ENCODE data around the gene MAD1L1.
"Not testable (repeated sequence)": the region's sequence is repeated elsewhere in the genome, so short reads cannot be mapped to it uniquely, and the experiment has no call there.

Gene MAD1L1

DNA sequence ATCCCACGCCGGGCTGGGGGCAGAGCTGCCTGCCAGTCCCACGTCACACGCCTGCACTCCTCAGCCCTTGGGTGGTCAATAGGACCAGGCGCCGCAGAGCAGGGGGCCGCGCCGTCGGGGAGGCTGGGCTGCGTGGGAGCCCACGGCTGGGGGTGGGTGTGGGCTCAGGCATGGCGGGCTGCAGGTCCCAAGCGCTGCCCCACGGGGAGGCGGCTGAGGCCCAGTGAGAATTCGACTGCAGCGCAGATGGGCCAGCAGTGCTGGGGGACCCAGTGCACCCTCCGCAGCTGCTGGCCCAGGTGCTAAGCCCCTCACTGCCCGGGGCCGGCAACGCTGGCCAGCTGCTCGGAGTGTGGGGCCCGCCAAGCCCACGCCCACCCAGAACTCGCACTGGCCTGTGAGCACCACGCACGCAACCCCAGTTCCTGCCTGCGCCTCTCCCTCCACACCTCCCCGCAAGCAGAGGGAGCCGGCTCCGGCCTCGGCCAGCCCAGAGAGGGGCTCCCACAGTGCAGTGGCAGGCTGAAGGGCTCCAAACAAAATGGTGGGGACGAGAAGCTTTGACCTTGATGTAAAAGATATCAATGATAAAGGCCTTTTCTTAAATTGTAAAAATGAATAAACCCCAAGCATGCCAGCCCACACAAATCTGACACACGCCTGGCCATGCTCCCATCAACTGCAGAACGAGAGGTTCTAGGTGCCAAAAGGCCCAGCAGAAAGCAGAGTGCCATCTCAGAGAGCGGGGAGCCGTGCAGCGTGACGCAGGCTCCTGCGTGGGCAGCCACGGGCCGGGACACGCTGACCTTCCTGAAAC is 255.5 kb downstream of the MAD1L1 start:
- FAIRE-seq, result no peak

DNA sequence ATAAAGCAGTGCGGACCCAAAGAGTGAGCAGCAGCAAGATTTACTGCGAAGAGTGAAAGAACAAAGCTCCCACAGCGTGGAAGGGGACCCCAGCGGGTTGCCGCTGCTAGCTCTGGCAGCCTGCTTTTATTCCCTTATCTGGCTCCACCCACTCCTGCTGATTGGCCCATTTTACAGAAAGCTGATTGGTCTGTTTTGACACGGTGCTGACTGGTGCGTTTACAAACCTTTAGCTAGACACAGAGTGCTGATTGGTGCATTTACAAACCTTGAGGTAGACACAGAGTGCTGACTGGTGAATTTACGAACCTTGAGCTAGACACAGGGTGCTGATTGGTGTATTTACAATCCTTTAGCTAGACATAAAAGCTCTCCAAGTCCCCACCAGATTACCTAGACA is 256.2 kb downstream of the MAD1L1 start:
- FAIRE-seq, result not testable (repeated sequence)

- FAIRE-seq, result no peak
Observed at GRCh38 chr7:1975581-1975980, 257.2 kb downstream of the MAD1L1 start.

- FAIRE-seq, result no peak
Observed at GRCh38 chr7:1975179-1975578, 257.6 kb downstream of the MAD1L1 start.

GRCh38 chr7:1974290-1975101 is 258.2 kb downstream of the MAD1L1 start:
- FAIRE-seq, result no peak

DNA sequence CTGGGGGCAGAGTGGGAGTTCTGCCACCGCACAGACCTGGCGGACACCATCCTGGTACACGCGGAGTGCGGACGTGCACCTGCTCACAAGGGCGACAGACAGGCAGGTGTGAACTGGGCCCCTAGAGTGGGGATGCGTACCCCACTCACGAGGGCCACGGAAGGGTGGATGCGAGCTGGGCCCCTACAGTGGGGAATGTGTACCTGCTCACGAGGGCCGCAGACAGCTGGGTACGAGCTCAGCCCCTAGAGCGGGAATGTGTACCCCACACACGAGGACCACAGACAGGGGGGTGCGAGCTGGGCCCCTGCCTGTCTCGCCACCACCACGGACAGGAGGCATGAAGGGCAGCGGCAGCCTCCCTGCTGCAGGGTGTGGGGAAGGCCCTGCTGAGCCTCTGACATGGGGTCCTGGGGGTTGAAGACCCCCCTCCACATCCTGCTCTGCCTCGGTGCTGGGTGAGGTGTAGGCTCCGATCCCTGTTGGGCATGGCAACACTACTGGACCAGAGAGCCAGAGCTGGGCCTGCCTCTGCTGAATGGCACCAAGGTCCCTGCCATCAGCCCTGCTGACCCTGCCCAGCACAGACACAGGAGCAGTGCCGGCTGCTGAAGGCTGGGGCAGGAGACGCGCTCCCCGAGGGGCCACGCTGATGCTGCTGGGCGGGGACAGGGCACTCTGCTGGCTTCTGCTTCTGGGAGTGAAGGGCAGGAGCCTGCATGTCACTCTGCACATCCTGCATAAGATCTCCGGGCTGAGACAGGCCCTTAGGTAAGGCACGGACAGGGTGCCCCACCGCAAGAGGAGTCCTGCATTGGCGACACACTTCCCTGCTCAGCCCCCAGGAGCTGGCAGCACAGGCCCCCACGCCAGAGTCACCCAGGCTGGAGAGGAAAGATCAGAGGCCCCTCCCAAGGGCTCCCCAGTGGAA is 259.2 kb downstream of the MAD1L1 start:
- no peak for FAIRE-seq

- FAIRE-seq, result no peak
Observed at GRCh38 chr7:1972744-1973143, 260.0 kb downstream of the MAD1L1 start.

DNA sequence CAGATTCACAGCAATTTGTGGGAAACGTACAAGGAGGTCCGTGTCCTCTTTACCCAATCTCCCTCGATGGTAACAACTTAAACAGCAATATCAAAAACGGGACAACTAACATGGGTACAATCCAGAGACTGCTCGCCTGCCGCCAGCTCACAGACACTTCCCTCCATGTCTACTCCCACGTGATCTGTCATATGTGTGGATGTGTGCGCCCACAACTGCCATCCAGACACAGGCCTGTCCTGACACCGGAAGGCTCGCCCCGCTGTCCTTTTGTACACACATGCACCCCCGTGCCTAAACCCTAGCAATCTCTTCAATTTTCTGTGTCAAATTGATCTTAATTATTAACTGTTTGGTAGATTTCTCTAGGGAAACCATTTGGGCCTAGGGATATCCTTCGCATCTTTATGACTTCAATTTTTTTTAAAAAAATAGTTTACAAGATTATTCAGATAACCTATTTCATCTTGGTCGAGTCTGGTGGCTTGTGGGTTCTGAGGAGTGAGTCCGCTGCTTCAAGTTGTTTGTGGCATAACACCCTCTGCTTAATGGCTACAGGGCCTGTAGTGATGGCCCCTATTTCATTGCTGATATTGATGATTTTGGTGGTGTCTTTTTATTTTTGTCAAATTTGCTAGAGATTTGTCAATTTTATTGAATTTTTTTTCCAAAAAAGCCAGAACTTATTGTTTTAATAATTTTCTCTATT is 260.6 kb downstream of the MAD1L1 start:
- FAIRE-seq, result no peak

DNA sequence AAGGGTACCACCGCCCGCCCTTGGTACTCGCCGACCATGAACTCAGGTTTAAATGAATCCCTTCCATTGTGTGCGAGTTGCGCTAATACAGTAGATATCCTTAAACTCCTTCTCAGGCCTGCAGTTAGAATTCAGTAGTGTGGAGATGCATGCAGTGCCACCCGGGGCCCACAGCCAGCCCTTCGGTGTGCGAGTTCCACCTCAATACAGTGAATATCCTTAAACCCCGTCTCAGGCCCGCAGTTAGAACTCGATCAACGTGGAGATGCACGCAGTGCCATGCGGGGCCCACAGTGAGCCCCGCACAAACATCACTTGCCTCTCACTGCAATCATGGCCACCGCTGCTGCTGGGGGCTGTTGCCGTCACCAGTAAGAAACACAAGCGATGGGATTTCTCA is 261.9 kb downstream of the MAD1L1 start:
- no peak for FAIRE-seq

- FAIRE-seq, result not testable (repeated sequence)
Observed at GRCh38 chr7:1970285-1970660, 262.5 kb downstream of the MAD1L1 start.

DNA sequence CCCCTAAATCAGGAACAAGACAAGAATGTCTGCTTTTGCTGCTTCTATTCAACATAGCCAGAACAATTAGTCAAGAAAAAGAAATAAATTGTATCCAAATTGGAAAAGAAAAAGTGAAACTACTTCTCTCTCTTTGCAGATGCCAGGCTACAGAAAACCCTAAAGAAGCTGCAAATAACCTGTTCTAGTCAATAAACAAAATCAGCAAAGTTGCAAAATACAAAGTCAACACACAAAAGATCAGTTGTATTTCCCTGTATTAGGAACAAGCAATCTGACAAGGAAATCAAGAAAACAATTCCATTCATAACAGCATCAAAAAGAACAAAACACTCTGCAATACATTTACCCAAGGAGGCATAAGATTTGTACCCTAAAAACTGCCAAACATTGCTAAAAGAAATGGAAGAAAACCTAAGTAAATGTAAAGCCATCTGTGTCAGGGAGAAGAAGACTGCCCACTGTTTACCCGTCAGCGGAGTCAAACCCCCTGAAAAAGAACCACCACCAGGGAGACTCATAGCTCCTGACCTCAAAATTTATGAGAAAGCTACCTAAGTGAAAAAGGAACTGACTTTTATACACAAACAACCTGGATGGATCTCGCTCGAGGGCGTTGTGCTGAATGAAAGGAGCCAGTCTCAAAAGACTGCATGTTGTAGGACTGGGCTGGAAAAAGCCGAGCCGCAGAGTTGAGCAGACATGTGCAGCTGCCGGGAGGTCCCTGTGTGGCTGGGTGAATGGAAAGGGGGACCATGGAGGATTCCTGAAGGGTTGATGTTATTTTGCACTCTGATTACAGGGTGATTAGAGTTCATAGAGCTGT is 263.1 kb downstream of the MAD1L1 start:
- FAIRE-seq, result no peak

DNA sequence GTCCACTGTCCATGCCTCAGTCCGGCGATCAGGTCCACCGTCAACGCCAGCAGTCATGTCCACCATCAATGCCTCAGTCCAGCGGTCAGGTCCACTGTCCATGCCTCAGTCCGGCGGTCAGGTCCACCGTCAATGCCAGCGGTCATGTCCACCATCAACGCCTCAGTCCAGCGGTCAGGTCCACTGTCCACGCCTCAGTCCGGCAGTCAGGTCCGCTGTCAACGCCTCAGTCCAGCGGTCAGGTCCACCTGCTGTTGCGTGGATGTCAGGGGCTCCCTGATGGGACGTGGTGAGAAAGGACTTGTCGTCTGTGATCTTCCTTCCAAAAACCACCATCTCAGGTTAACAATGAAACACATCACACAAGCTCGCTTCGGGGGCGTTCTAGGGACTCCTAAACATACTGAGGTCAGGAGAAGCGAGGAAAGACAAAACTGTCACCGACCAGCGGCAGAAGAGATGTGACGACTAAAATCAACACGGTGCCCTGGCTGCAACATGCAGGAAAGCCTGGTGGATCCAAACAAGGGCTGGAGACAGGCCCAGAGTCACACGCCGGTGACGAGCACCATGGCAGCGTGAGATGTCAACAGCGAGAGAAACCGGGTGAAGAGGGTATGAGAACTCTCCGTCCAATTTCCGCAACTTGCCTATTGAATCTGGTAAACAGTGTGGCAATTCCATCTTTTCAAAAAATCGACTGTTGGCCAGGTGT is 264.2 kb downstream of the MAD1L1 start:
- FAIRE-seq, result no peak

- no peak for FAIRE-seq
Observed at GRCh38 chr7:1967512-1968396, 265.0 kb downstream of the MAD1L1 start.

- FAIRE-seq, result no peak
Observed at GRCh38 chr7:1966631-1967200, 266.0 kb downstream of the MAD1L1 start.

DNA sequence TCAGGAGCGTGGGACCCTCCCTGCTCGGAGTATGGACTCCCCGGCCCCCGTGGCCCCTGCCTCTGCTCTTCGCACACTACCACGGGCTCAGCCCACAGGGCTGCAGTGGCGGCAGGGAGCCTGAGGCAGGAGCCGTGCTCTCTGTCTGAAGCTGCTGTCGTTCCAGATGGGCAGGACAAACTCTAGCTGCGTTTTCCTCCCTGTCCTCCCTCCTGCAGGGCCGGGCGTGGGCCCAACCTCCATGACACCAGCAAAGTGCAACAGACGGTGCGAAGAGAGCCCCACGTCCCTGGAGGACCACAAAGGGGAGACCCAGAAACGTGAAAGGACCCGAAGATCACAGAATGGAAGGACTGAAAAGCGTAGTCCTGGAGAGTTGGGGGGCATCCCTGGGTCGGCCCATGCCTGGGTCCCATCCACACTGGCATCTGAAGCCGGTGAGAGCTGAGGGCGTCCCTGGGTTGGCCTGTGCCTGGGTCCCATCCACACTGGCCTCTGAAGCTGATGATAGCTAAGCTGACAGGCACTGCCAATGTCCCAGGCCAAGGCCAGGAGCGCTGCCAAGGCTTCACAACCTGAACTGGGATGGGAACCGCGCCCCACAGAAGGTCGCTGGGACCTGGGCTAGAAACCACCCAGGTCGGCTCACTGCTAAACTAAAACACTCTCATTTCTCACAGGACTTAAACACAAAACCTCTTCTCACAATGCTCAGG is 267.0 kb downstream of the MAD1L1 start:
- no peak for FAIRE-seq

GRCh38 chr7:1964913-1965578 is 267.7 kb downstream of the MAD1L1 start:
- no peak for FAIRE-seq

DNA sequence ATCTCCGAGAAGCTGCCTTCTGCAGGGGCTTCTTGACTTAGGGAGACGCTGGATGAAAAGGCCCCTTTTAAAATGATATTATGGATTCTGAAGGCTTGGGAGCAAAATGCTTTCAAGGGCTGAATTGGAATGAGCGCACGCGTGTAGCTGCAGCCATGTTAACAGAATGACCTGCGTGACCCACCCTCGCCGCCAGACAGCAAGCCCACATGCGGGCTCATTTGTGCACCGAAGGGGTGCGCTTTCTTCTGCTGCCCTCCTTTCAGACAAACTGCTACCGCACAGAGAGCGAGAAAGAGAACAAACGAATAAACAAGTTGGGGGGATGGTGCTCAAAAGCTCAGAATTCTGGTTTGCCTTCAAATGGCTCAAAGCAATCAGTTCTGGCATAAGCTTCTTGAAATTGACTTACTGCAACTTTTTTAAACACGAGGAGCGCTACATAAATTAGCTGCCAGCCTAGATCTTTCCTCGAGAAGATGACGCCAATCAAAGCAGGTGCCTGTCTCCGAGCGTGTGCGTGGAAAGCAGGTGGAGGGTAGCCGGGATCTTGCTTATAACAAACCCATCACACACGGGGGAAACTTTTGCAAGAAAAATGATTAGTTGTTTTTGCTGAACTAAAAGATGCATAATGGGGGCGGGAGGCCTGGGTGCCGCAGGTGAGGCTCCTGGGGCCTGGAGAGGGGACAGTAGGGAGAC is 268.4 kb downstream of the MAD1L1 start:
- FAIRE-seq, result no peak

Data from endometrium (tissue), 2 donors.